HG03045 (cell line): ENCODE results near the gene AP4S1.
"Not testable (repeated sequence)": the region's sequence is repeated elsewhere in the genome, so short reads cannot be mapped to it uniquely, and the experiment has no call there.

ENCODE experiments used
- ATAC-seq: cut with Tn5 transposase; IDR thresholded peaks from one replicate; pipeline ENCODE4 v1.9.1; 2021; ENCODE audit warnings: mild to moderate bottlenecking, moderate library complexity; ENCODE audit not compliant: unreplicated experiment

AP4S1 gene, protein sequence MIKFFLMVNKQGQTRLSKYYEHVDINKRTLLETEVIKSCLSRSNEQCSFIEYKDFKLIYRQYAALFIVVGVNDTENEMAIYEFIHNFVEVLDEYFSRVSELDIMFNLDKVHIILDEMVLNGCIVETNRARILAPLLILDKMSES

GRCh38 chr14:31025367-31026076 is at the start of gene AP4S1:
Gene AP4S1 (plus strand): TSS chr14:31025649. CDS start chr14:31066197, 40,548 bp downstream.
- peak; percentile 27 for ATAC-seq

DNA sequence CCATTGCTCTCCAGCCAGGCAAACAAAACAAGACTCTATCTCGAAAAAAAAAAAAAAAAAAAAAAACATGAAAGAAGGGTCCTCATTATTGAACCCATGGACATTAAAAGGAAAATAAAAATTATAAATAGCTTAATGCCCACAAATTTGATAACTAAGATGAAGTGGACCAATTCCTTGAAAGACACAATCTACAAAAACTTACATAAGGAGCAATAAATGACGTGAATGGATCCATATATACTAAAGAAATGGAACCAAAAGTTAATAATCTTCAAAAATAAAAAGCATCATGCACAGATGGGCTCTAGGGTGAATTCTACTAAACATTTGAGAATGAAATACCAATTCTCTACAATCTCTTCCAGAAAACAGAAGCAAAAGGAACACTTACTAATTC is 47.7 kb upstream of the AP4S1 start:
- no peak for ATAC-seq

DNA sequence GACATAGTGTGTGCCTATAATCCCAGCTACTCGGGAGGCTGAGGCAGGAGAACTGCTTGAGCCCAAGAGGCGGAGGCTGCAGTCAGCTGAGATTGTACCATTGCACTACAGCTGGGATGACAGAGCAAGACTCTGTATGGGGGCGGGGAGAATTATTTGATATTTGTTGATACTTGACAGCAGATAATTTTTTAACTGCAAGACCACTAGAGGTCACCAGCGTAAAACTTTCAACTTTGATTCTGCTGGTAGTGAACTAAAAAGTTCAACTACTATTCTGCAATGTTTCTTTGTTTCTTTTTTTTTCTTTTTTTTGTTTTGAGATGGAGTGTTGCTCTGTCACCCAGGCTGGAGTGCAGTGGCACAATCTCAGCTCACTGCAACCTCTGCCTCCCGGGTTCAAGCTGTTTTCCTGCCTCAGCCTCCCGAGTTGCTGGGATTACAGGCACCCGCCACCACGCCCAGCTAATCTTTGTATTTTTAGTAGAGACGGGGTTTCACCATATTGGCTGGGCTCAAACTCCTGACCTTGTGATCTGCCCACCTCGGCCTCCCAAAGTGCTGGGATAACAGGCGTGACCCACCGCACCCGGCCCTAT is 45.2 kb upstream of the AP4S1 start:
- not testable (repeated sequence) for ATAC-seq

- ATAC-seq = no peak
These were observed 44.5 kb upstream of the AP4S1 start for GRCh38 chr14:30980980-30981379.

GRCh38 chr14:30982533-30982932 is 42.9 kb upstream of the AP4S1 start:
- ATAC-seq = no peak

DNA sequence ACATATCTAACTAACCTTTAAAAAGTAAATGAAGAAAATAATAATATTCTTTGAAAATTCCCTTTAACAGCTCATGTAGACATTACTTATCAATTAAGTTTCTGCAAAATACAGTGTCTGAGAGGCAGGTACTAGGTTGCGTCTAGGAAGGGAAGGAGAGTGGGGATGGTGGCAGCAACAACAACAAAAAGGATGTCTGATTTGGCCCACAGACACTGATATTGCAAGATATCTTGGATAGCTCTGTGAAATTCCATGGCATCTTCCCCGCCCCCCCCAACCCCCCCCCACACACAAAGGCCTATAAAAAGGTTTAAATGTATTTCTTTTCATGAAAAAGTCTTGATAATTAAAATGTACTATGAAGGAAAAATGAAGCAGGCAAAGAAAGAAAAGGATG is 41.6 kb upstream of the AP4S1 start:
- ATAC-seq = no peak

- no peak for ATAC-seq
These were observed 39.7 kb upstream of the AP4S1 start for GRCh38 chr14:30985796-30986195.

- no peak for ATAC-seq
These were observed 36.9 kb upstream of the AP4S1 start for GRCh38 chr14:30988509-30988908.

DNA sequence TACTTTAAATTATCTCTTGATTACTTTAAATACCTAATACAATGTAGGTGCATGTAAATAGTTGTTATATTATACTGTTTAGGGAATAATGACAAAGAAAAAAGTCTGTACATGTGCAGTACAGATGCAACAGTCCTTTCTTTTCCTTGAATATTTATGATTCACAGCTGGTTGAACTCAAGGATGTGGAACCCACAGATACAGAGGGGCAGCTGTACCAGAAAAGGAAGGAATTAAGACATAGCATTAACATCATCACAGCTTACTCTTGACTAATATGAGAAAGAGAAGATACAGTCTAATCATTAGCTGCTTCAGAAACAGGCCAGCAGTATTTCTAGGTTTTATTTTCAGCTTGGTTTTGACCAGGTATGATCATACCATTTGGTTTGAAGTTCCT is 34.7 kb upstream of the AP4S1 start:
- ATAC-seq = no peak

GRCh38 chr14:30991408-30991807 is 34.0 kb upstream of the AP4S1 start:
- no peak for ATAC-seq

DNA sequence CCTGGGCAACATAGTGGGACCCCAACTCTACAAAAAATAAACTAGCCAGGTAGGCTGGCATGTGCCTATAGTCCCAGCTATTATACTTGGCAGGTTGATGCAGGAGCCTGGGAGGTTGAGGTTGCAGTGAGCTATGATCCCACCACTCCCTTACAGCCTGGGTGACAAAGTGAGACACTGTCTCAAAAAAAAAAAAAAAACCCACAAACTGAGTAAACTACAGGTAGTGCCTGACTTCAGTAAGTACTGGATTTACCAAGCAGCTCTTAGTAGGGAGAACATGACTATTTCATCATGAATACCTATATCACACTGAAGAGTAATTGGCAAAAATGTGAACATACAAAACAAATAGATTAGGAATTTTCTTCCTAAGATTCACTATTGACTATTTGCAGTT is 32.4 kb upstream of the AP4S1 start:
- no peak for ATAC-seq

DNA sequence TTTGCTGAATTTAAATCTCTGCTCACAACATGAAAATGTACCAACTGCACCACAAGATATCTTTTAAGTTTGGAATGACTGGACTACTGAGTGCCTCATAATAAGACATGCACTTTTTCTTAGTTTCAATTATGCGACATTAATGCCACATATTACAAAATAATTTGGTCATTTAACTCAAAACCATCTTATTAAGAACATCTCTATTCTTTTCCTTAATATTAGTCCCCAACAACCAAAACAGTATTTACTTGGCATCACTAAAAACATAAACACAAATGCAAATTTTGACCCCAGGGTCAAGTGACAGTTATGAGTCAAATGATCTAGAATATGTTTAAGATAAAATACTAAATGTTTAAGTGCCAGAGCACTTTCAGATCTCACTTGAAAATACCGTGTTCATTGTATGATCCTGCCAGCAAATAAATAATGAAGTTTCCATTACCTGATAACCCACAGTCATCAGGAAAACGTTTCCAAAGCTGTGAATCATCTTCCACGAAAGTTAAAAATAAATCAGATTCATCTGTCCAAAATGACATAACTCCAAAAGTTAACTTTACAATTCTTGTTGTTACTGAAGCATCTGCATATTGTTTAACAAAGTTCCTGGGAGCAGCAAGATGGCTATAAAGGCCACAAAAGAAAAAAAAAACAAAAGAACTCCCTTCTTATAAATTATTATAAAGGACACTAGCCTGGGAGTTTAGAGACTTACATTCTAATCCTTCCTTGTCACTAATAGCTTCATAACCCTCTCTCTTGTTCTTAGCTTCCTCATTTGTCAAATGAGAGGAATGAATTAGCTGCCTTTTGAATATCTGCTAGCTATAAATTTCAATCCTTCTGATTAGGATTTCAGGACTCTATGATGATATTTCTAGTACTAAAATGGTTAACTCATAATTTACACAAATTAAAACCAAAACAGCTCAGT is 30.5 kb upstream of the AP4S1 start:
- peak; percentile 57 for ATAC-seq

DNA sequence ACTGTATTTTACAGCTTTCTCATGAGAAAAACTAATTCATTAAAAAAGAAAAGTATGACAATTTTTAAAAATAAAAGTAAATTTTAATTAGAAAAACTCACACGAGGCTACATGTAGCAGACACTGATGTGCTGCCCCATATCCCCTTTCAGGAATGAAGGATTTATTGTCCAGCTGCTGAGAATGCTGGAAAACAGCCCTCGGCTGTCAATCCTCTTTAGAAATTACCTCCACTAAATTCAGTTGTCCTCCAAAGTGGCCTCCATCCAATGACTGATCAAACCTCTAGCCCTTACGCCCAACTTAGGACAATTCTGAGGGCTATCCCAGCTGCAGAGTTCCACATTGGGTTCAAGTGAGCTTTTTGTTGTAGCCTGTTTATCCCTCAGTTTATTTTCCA is 29.8 kb upstream of the AP4S1 start:
- ATAC-seq = no peak

- no peak for ATAC-seq
These were observed 28.4 kb upstream of the AP4S1 start for GRCh38 chr14:30996892-30997659.

GRCh38 chr14:30998100-30998706 is 27.2 kb upstream of the AP4S1 start:
- no peak for ATAC-seq

- no peak for ATAC-seq
These were observed 26.2 kb upstream of the AP4S1 start for GRCh38 chr14:30999038-30999773.

- no peak for ATAC-seq
These were observed 24.7 kb upstream of the AP4S1 start for GRCh38 chr14:31000629-31001338.

DNA sequence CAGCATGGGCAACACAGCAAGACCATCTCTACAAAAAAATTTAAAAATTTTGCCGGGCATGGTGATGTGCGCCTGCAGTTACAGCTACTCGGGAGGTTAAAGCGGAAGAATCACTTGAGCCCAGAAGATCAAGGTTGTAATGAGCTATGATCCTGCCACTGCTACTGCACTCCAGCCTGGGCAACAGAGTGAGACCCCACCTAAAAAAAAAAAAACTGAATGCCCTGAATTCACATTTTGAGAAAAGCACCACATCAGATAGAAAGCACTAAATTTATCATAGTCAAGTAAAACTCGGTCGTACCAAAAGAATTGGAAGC is 24.1 kb upstream of the AP4S1 start:
- no peak for ATAC-seq

GRCh38 chr14:31003284-31003683 is 22.2 kb upstream of the AP4S1 start:
- no peak for ATAC-seq
